ENCODE data around the gene TMEM179.
"Not testable (repeated sequence)": the region's sequence is repeated elsewhere in the genome, so short reads cannot be mapped to it uniquely, and the experiment has no call there.

Gene TMEM179

GRCh38 chr14:104637546-104638003, 33.0 kb upstream of the TMEM179 start:
- DNase-seq (ENCODE audit: low read depth) = no peak

GRCh38 chr14:104636846-104637545, 32.4 kb upstream of the TMEM179 start:
- DNase-seq (ENCODE audit: low read depth) = not testable (repeated sequence)

- no peak for DNase-seq (ENCODE audit: low read depth)
Observed at GRCh38 chr14:104636131-104636530, 31.6 kb upstream of the TMEM179 start.

GRCh38 chr14:104635717-104636116, 31.1 kb upstream of the TMEM179 start:
- DNase-seq (ENCODE audit: low read depth) = no peak

GRCh38 chr14:104634886-104635570, 30.5 kb upstream of the TMEM179 start:
- DNase-seq (ENCODE audit: low read depth) = no peak

- DNase-seq (ENCODE audit: low read depth) = no peak
Observed at GRCh38 chr14:104634138-104634760, 29.7 kb upstream of the TMEM179 start.

- DNase-seq (ENCODE audit: low read depth) = no peak
Observed at GRCh38 chr14:104633276-104634137, 28.9 kb upstream of the TMEM179 start.

GRCh38 chr14:104632781-104633180, 28.2 kb upstream of the TMEM179 start:
- no peak for DNase-seq (ENCODE audit: low read depth)

- no peak for DNase-seq (ENCODE audit: low read depth)
Observed at GRCh38 chr14:104624939-104625338, 20.4 kb upstream of the TMEM179 start.

GRCh38 chr14:104614126-104614812, 9.7 kb upstream of the TMEM179 start:
- no peak for DNase-seq (ENCODE audit: low read depth)

GRCh38 chr14:104611881-104612280, 7.3 kb upstream of the TMEM179 start:
- DNase-seq (ENCODE audit: low read depth) = no peak

- no peak for DNase-seq (ENCODE audit: low read depth)
Observed at GRCh38 chr14:104610749-104611310, 6.3 kb upstream of the TMEM179 start.

- no peak for DNase-seq (ENCODE audit: low read depth)
Observed at GRCh38 chr14:104609666-104610065, 5.1 kb upstream of the TMEM179 start.

GRCh38 chr14:104603711-104604401, 716 bp downstream of the TMEM179 start:
- DNase-seq (ENCODE audit: low read depth) = no peak

- no peak for DNase-seq (ENCODE audit: low read depth)
Observed at GRCh38 chr14:104602933-104603325, 1.6 kb downstream of the TMEM179 start.

GRCh38 chr14:104602315-104602932, 2.1 kb downstream of the TMEM179 start:
- no peak for DNase-seq (ENCODE audit: low read depth)

- no peak for DNase-seq (ENCODE audit: low read depth)
Observed at GRCh38 chr14:104601786-104602185, 2.8 kb downstream of the TMEM179 start.

- no peak for DNase-seq (ENCODE audit: low read depth)
Observed at GRCh38 chr14:104600805-104601204, 3.8 kb downstream of the TMEM179 start.

- DNase-seq (ENCODE audit: low read depth) = no peak
Observed at GRCh38 chr14:104600141-104600643, 4.4 kb downstream of the TMEM179 start.

GRCh38 chr14:104599446-104599845, 5.1 kb downstream of the TMEM179 start:
- no peak for DNase-seq (ENCODE audit: low read depth)

Measured in activated T-helper 9 cell treated with anti-CD3 and anti-CD28 coated beads, Interleukin-2, amount 50 U/mL, for 16 hours (primary cell).